AG04450 (cell line): ENCODE measurements around the gene MPHOSPH9. TPM values are rescaled to one million over a fixed set of nuclear protein-coding genes. Genes with fewer than 3 reads are reported as not detected.

Source experiments
- CTCF ChIA-PET: fragments of 300-600, 350-600 bp; formaldehyde crosslinking; extraction: SDS; loops from one replicate; lab custom pipeline; 2022; ENCODE audit warnings: antibody characterized with exemption, inconsistent platforms; lab: Charles Lee
- POLR2A ChIA-PET: fragments of 350-600 bp; formaldehyde crosslinking; extraction: SDS; loops from one replicate; lab custom pipeline; 2021; ENCODE audit warnings: antibody characterized with exemption, inconsistent platforms; lab: Yijun Ruan, JAX
- DNase-seq: peaks from one replicate; pipeline ENCODE4 v3.0.0-alpha.2; 2011; ENCODE audit warnings: low read depth, low spot score
- H3K27ac ChIP-seq: one replicate; pipeline ENCODE4 v1.5.1; 2012; ENCODE audit warnings: low read depth, low read length, control low read depth
- H3K27me3 ChIP-seq: one replicate; pipeline ENCODE4 v1.6.0; 2012; ENCODE audit warnings: low read length; ENCODE audit not compliant: control insufficient read depth, insufficient read depth
- H3K4me3 ChIP-seq: 2 replicates; pipeline ENCODE4 v1.5.1; 2011; ENCODE audit warnings: mild to moderate bottlenecking, low read depth, low read length, control low read depth
- H3K9me3 ChIP-seq: 2 replicates; pipeline ENCODE4 v1.5.1; 2012; ENCODE audit warnings: low read length; ENCODE audit not compliant: control insufficient read depth, insufficient read depth
- polyA plus RNA-seq: library from polyadenylated mRNA; depleted of rRNA; stranded (reverse); fragments of >200 nt; gene quantifications from 2 replicates; pipeline ENCODE4 v1.2.3, GENCODE V29; 2011
- TF ChIP-seq, protein P1 (sequence below): IDR thresholded peaks from 2 replicates; pipeline ENCODE4 v1.5.1; 2011; ENCODE audit warnings: low read depth, low read length, control low read depth, inconsistent platforms

MPHOSPH9 gene
- polyA plus RNA-seq, 1 experiment = 20.3 TPM

- DNase-seq = no peak
- ChIA-PET CTCF (interaction anchor here (1.7 kb wide), 1 partner anchor 106 kb away, joined by 10 read pairs; no protein-coding TSS in a partner anchor), POLR2A (no interaction called here)
- TF ChIP-seq, protein P1, sequence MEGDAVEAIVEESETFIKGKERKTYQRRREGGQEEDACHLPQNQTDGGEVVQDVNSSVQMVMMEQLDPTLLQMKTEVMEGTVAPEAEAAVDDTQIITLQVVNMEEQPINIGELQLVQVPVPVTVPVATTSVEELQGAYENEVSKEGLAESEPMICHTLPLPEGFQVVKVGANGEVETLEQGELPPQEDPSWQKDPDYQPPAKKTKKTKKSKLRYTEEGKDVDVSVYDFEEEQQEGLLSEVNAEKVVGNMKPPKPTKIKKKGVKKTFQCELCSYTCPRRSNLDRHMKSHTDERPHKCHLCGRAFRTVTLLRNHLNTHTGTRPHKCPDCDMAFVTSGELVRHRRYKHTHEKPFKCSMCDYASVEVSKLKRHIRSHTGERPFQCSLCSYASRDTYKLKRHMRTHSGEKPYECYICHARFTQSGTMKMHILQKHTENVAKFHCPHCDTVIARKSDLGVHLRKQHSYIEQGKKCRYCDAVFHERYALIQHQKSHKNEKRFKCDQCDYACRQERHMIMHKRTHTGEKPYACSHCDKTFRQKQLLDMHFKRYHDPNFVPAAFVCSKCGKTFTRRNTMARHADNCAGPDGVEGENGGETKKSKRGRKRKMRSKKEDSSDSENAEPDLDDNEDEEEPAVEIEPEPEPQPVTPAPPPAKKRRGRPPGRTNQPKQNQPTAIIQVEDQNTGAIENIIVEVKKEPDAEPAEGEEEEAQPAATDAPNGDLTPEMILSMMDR = no peak
- no peak overlapping the region for H3K4me3 ChIP-seq
- H3K27me3 ChIP-seq = no peaks in the 10 kb centered on the region
- H3K9me3 ChIP-seq = no peaks in the 10 kb centered on the region; the same call in 1 of the 2 replicates
- no peak overlapping the region for H3K27ac ChIP-seq
Observed at GRCh38 chr12:123148655-123149054, 84.3 kb downstream of the MPHOSPH9 start.

GRCh38 chr12:123148223-123148622 is 84.7 kb downstream of the MPHOSPH9 start:
- TF ChIP-seq, protein P1 = no peak
- H3K27me3 ChIP-seq = no peaks in the 10 kb centered on the region
- ChIA-PET CTCF (interaction anchor here (1.7 kb wide), 1 partner anchor 106 kb away, joined by 10 read pairs; no protein-coding TSS in a partner anchor), POLR2A (no interaction called here)
- no peak for DNase-seq
- H3K9me3 ChIP-seq = no peaks in the 10 kb centered on the region; the same call in 1 of the 2 replicates
- H3K27ac ChIP-seq = no peak overlapping the region
- no peak overlapping the region for H3K4me3 ChIP-seq

- Histone ChIP-seq H3K4me3 (no peak overlapping the region), H3K27me3 (no peaks in the 10 kb centered on the region), H3K9me3 (no peaks in the 10 kb centered on the region; the same call in 1 of the 2 replicates), H3K27ac (no peak overlapping the region)
- DNase-seq = no peak
- ChIA-PET POLR2A (no interaction called here), CTCF (no interaction called here)
- TF ChIP-seq, protein P1 = no peak
Observed at GRCh38 chr12:123145211-123145610, 87.7 kb downstream of the MPHOSPH9 start.

GRCh38 chr12:123143736-123144461 is 89.0 kb downstream of the MPHOSPH9 start:
- ChIA-PET POLR2A (no interaction called here), CTCF (interaction anchor here (2.4 kb wide), 1 partner anchor 101 kb away, joined by 7 read pairs; no protein-coding TSS in a partner anchor)
- no peaks in the 10 kb centered on the region for H3K9me3 ChIP-seq
- TF ChIP-seq, protein P1 = no peak
- no peaks in the 10 kb centered on the region for H3K27me3 ChIP-seq
- no peak for DNase-seq
- H3K27ac ChIP-seq = no peak overlapping the region
- H3K4me3 ChIP-seq = no peak overlapping the region
